Liver (tissue), 9 donors: ENCODE data around the gene LRRC74A. TPM values are rescaled to one million over a fixed set of nuclear protein-coding genes. Genes with fewer than 3 reads are reported as not detected.

Experiments used
- DNase-seq: peaks from one replicate; pipeline ENCODE4 v3.0.0-alpha.2; 2017; ENCODE audit warnings: low spot score
- H3K27ac ChIP-seq, 2 donors: one replicate each; pipeline ENCODE4 v1.7.0; 2013; ENCODE audit warnings: inconsistent platforms in 2 of 2, low read length in 2 of 2, control low read depth in 1 of 2, low read depth in 1 of 2, mild to moderate bottlenecking in 1 of 2
- H3K27me3 ChIP-seq, 4 donors: one replicate each; pipeline versions ENCODE4 v1.6.1 to v1.7.0; 2013; ENCODE audit warnings: low read length in 3 of 4, inconsistent platforms in 1 of 4, mild to moderate bottlenecking in 1 of 4, moderate library complexity in 1 of 4; ENCODE audit not compliant: control insufficient read depth in 4 of 4, insufficient read depth in 4 of 4
- H3K36me3 ChIP-seq, 4 donors: one replicate each; pipeline versions ENCODE4 v1.6.1 to v1.7.0; 2013; ENCODE audit warnings: low read length in 3 of 4, mild to moderate bottlenecking in 3 of 4, low read depth in 1 of 4, moderate library complexity in 1 of 4; ENCODE audit not compliant: control insufficient read depth in 4 of 4, insufficient read depth in 3 of 4
- H3K4me1 ChIP-seq, 4 donors: one replicate each; pipeline versions ENCODE4 v1.6.1 to v1.7.0; 2013; ENCODE audit warnings: low read length in 3 of 4, mild to moderate bottlenecking in 3 of 4, moderate library complexity in 1 of 4; ENCODE audit not compliant: control insufficient read depth in 4 of 4, insufficient read depth in 4 of 4
- H3K4me3 ChIP-seq, 3 donors: one replicate each; pipeline versions ENCODE4 v1.6.1 to v1.7.0; 2013; ENCODE audit warnings: low read length in 3 of 3, control low read depth in 1 of 3, low read depth in 1 of 3, mild to moderate bottlenecking in 1 of 3
- H3K9ac ChIP-seq, 2 donors: one replicate each; pipeline ENCODE4 v1.7.0; 2013; ENCODE audit warnings: low read length in 2 of 2, mild to moderate bottlenecking in 2 of 2, moderate library complexity in 2 of 2, control low read depth in 1 of 2, low read depth in 1 of 2
- H3K9me3 ChIP-seq, 4 donors: one replicate each; pipeline versions ENCODE4 v1.6.1 to v1.7.0; 2013; ENCODE audit warnings: low read length in 3 of 4; ENCODE audit not compliant: control insufficient read depth in 4 of 4
- CTCF ChIP-seq: fragments of 150-350 bp; IDR thresholded peaks from 2 replicates; pipeline ENCODE4 v1.5.1; 2017; ENCODE audit warnings: improper control_type of control experiment, low read depth, low read length; ENCODE audit not compliant: missing input control
- EGR1 ChIP-seq, 2 donors: IDR thresholded peaks; 2 replicates each; pipeline ENCODE4 v1.6.1; 2016 to 2018; ENCODE audit warnings: antibody characterized with exemption in 2 of 2, low read depth in 2 of 2
- FOXA1 ChIP-seq: IDR thresholded peaks from 2 replicates; pipeline ENCODE4 v1.6.1; 2016; ENCODE audit warnings: antibody characterized with exemption
- FOXA2 ChIP-seq: IDR thresholded peaks from 2 replicates; pipeline ENCODE4 v1.6.1; 2016; ENCODE audit warnings: antibody characterized with exemption
- GABPA ChIP-seq, 2 donors: IDR thresholded peaks in 1 of 2; conservative IDR thresholded peaks in 1 of 2; 2 replicates each; pipeline ENCODE4 v1.6.1; 2016; ENCODE audit warnings: antibody characterized with exemption in 2 of 2, mild to moderate bottlenecking in 1 of 2, moderate library complexity in 1 of 2
- HNF4A ChIP-seq, 2 donors: conservative IDR thresholded peaks; 2 replicates each; pipeline ENCODE4 v1.6.1; 2016; ENCODE audit warnings: antibody characterized with exemption in 2 of 2, mild to moderate bottlenecking in 2 of 2
- HNF4G ChIP-seq: IDR thresholded peaks from 2 replicates; pipeline ENCODE4 v1.6.1; 2016; ENCODE audit warnings: antibody characterized with exemption
- JUND ChIP-seq, 2 donors: IDR thresholded peaks; 2 replicates each; pipeline ENCODE4 v1.6.1; 2016; ENCODE audit warnings: antibody characterized with exemption in 2 of 2
- NR2F2 ChIP-seq: IDR thresholded peaks from 2 replicates; pipeline ENCODE4 v1.6.1; 2016; ENCODE audit warnings: antibody characterized with exemption
- RAD21 ChIP-seq, 2 donors: IDR thresholded peaks; 2 replicates each; pipeline ENCODE4 v1.6.1; 2016; ENCODE audit warnings: antibody characterized with exemption in 2 of 2, mild to moderate bottlenecking in 2 of 2
- REST ChIP-seq: IDR thresholded peaks from 2 replicates; pipeline ENCODE4 v1.6.1; 2016; ENCODE audit warnings: antibody characterized with exemption, mild to moderate bottlenecking
- RXRA ChIP-seq, 2 donors: IDR thresholded peaks; 2 replicates each; pipeline ENCODE4 v1.6.1; 2017 to 2018; ENCODE audit warnings: antibody characterized with exemption in 2 of 2, mild to moderate bottlenecking in 1 of 2
- SP1 ChIP-seq: IDR thresholded peaks from 2 replicates; pipeline ENCODE4 v1.6.1; 2018; ENCODE audit warnings: antibody characterized with exemption, mild to moderate bottlenecking
- TAF1 ChIP-seq: conservative IDR thresholded peaks from 2 replicates; pipeline ENCODE4 v1.6.1; 2016; ENCODE audit warnings: antibody characterized with exemption, mild to moderate bottlenecking
- YY1 ChIP-seq: IDR thresholded peaks from 2 replicates; pipeline ENCODE4 v1.6.1; 2016; ENCODE audit warnings: antibody characterized with exemption, mild to moderate bottlenecking
- WGBS: extraction: QIAGEN DNeasy Blood & Tissue Kit; methylation state at CpG from one replicate; pipeline ENCODE4 v1.1.7; 2013; 5-methylcytosine and 5-hydroxymethylcytosine counted together
- polyA plus RNA-seq, 2 donors: library from polyadenylated mRNA; stranded (reverse) in 1 of 2; unstranded in 1 of 2; fragments of 200-250 nt in 1 of 2; fragments of >200 nt in 1 of 2; fragmentation: Nextera tagmentation in 1 of 2; extraction: Ambion mirVana in 1 of 2; gene quantifications; one replicate each; pipeline versions ENCODE4 v1.2.1 to v1.2.3, GENCODE V29; 2013 to 2015
- total RNA-seq, 2 donors: library from RNA; depleted of rRNA; stranded (reverse); fragments of >200 nt; gene quantifications; one replicate each; pipeline ENCODE4 v1.2.3, GENCODE V29; 2014
- TF ChIP-seq, protein P1 (sequence below): IDR thresholded peaks from 2 replicates; pipeline ENCODE4 v1.6.1; 2016; ENCODE audit warnings: antibody characterized with exemption
- TF ChIP-seq, protein P2 (sequence below): IDR thresholded peaks from 2 replicates; pipeline ENCODE4 v1.6.1; 2016; ENCODE audit warnings: antibody characterized with exemption
- TF ChIP-seq, protein P3 (sequence below): IDR thresholded peaks from 2 replicates; pipeline ENCODE4 v1.6.1; 2016; ENCODE audit warnings: antibody characterized with exemption
- donor health status: healthy.
- donor health status: healthy.
- donor health status: healthy.
- donor health status: healthy.
- donor health status: healthy.

The LRRC74A gene
- total and polyA plus RNA-seq, 4 donors = not detected

- no peaks in the 10 kb centered on the region for H3K36me3 ChIP-seq
- H3K9me3 ChIP-seq = no peaks in the 10 kb centered on the region
- H3K27me3 ChIP-seq = no peaks in the 10 kb centered on the region
- TF ChIP-seq REST (no peak), FOXA2 (no peak), HNF4G (no peak), YY1 (no peak), SP1 (no peak), GABPA (IDR thresholded peaks at IDR 0.05 in 1 of 2, conservative IDR thresholded peaks at IDR 0.05 in 1 of 2) (no peak), CTCF (no peak), HNF4A (conservative IDR thresholded peaks at IDR 0.05) (no peak), RAD21 (IDR thresholded peaks at IDR 0.05) (no peak), JUND (IDR thresholded peaks at IDR 0.05) (no peak), TAF1 (no peak), EGR1 (IDR thresholded peaks at IDR 0.05; ENCODE audit: low read depth in 2 of 2) (no peak), RXRA (IDR thresholded peaks at IDR 0.05) (no peak), FOXA1 (no peak), NR2F2 (no peak)
- TF ChIP-seq, protein P1, sequence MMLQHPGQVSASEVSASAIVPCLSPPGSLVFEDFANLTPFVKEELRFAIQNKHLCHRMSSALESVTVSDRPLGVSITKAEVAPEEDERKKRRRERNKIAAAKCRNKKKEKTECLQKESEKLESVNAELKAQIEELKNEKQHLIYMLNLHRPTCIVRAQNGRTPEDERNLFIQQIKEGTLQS = no peak
- TF ChIP-seq, protein P2, sequence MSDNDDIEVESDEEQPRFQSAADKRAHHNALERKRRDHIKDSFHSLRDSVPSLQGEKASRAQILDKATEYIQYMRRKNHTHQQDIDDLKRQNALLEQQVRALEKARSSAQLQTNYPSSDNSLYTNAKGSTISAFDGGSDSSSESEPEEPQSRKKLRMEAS = no peak
- TF ChIP-seq, protein P3, sequence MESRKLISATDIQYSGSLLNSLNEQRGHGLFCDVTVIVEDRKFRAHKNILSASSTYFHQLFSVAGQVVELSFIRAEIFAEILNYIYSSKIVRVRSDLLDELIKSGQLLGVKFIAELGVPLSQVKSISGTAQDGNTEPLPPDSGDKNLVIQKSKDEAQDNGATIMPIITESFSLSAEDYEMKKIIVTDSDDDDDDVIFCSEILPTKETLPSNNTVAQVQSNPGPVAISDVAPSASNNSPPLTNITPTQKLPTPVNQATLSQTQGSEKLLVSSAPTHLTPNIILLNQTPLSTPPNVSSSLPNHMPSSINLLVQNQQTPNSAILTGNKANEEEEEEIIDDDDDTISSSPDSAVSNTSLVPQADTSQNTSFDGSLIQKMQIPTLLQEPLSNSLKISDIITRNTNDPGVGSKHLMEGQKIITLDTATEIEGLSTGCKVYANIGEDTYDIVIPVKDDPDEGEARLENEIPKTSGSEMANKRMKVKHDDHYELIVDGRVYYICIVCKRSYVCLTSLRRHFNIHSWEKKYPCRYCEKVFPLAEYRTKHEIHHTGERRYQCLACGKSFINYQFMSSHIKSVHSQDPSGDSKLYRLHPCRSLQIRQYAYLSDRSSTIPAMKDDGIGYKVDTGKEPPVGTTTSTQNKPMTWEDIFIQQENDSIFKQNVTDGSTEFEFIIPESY = no peak
- no peak for DNase-seq
- H3K9ac ChIP-seq = no peak overlapping the region
- peaks cover 9 to 41% (median 32%) of the 10 kb centered on the region in 4 donors for H3K4me1 ChIP-seq
- H3K4me3 ChIP-seq = no peak overlapping the region
- WGBS = 71% methylated on average over 7 of the region's 7 CpGs
- H3K27ac ChIP-seq = peak overlapping the region in 1 of 2 donors; percentile 0
These were observed 3.6 kb downstream of the LRRC74A start for GRCh38 chr14:76829650-76830421.
